Peyer's patch (tissue), 4 donors: ENCODE measurements around the gene GOLGA1. TPM values are rescaled to one million over a fixed set of nuclear protein-coding genes. Genes with fewer than 3 reads are reported as not detected.

Experiments
- DNase-seq, 3 donors: peaks; one replicate each; pipeline ENCODE4 v3.0.0-alpha.2; 2017 to 2019
- H3K27ac ChIP-seq, 4 donors: fragments of 200-600 bp; sonication (generic); one replicate each; pipeline ENCODE4 v1.5.1; 2016 to 2019
- H3K27me3 ChIP-seq, 2 donors: fragments of 200-600 bp; sonication (generic); one replicate each; pipeline ENCODE4 v1.5.1; 2019
- H3K36me3 ChIP-seq, 3 donors: fragments of 200-600 bp; sonication (generic); one replicate each; pipeline ENCODE4 v1.5.1; 2016 to 2019
- H3K4me1 ChIP-seq, 4 donors: fragments of 200-600 bp; sonication (generic); one replicate each; pipeline ENCODE4 v1.5.1; 2016 to 2019
- H3K4me3 ChIP-seq, 4 donors: fragments of 200-600 bp; sonication (generic); 1 replicate in 3 of 4; 2 replicates in 1 of 4; pipeline ENCODE4 v1.5.1; 2016 to 2019; ENCODE audit warnings: mild to moderate bottlenecking in 1 of 4
- H3K9me3 ChIP-seq, 4 donors: fragments of 200-600 bp; sonication (generic); one replicate each; pipeline ENCODE4 v1.5.1; 2016 to 2019; ENCODE audit warnings: mild to moderate bottlenecking in 1 of 4
- CTCF ChIP-seq, 6 experiments: fragments of 450-650 bp in 4 of 6; fragments of 200-600 bp in 2 of 6; sonication (generic) in 1 of 6; IDR thresholded peaks; one replicate each; pipeline ENCODE4 v1.5.1; 2017 to 2019; ENCODE audit warnings: antibody characterized with exemption in 6 of 6, mild to moderate bottlenecking in 3 of 6, moderate library complexity in 1 of 6
- POLR2A ChIP-seq, 2 donors: fragments of 450-650 bp; IDR thresholded peaks; one replicate each; pipeline ENCODE4 v1.5.1; 2017; ENCODE audit warnings: antibody characterized with exemption in 2 of 2, mild to moderate bottlenecking in 2 of 2, moderate library complexity in 2 of 2
- total RNA-seq, 4 donors: library from RNA; depleted of rRNA; stranded (reverse); fragments of >200 nt; gene quantifications; one replicate each; pipeline ENCODE4 v1.1.0, GENCODE V29; 2016

GOLGA1 gene
- total RNA-seq, 4 donors from 2014 or later: 27.0 to 52.8 (median 37.3) TPM

- peaks cover 0 to 35% (median 0%) of the 10 kb centered on the region in 3 donors for H3K36me3 ChIP-seq
- H3K4me3 ChIP-seq: no peak overlapping the region
- H3K4me1 ChIP-seq: peaks cover 6 to 33% (median 11%) of the 10 kb centered on the region in 4 donors
- H3K27ac ChIP-seq: no peak overlapping the region
- DNase-seq: no peak
- TF ChIP-seq POLR2A (IDR thresholded peaks at IDR 0.05) (no peak), CTCF (IDR thresholded peaks at IDR 0.05) (no peak)
- H3K9me3 ChIP-seq: no peaks in the 10 kb centered on the region
- H3K27me3 ChIP-seq: no peaks in the 10 kb centered on the region
Measured at GRCh38 chr9:124857533-124858162, 83.2 kb downstream of the GOLGA1 start.

- H3K4me3 ChIP-seq: no peak overlapping the region
- H3K4me1 ChIP-seq: peaks cover 6 to 36% (median 11%) of the 10 kb centered on the region in 4 donors
- no peaks in the 10 kb centered on the region for H3K9me3 ChIP-seq
- H3K27ac ChIP-seq: no peak overlapping the region
- DNase-seq: no peak
- TF ChIP-seq POLR2A (IDR thresholded peaks at IDR 0.05) (no peak), CTCF (IDR thresholded peaks at IDR 0.05) (peak in 3 of 6 experiments; percentile 9 to 19 (median 12))
- peaks cover 0 to 35% (median 0%) of the 10 kb centered on the region in 3 donors for H3K36me3 ChIP-seq
- no peaks in the 10 kb centered on the region for H3K27me3 ChIP-seq
Measured at GRCh38 chr9:124855944-124856765, 84.7 kb downstream of the GOLGA1 start.

DNA sequence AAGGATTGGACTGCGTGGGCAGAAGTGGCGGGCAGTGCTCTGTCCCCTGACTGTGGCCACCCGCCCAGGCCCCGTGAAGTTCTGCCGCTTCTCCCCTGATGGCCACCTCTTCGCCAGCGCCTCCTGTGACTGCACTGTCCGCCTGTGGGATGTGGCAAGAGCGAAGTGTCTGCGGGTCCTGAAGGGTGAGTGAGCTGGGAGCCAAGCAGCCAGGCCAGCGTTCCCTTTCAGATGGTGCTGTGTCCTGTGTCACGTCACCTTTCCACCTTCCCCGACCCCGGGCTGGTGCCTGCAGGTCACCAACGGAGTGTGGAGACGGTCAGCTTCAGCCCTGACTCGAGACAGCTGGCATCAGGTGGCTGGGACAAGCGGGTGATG is 85.3 kb downstream of the GOLGA1 start:
- no peak for DNase-seq
- no peak for TF ChIP-seq CTCF (IDR thresholded peaks at IDR 0.05)
- no peak for TF ChIP-seq POLR2A (IDR thresholded peaks at IDR 0.05)
- no peak overlapping the region for H3K27ac ChIP-seq
- H3K36me3 ChIP-seq: peaks cover 0 to 35% (median 0%) of the 10 kb centered on the region in 3 donors
- peaks cover 5 to 30% (median 6%) of the 10 kb centered on the region in 4 donors for H3K4me1 ChIP-seq
- H3K9me3 ChIP-seq: no peaks in the 10 kb centered on the region
- H3K4me3 ChIP-seq: no peak overlapping the region
- no peaks in the 10 kb centered on the region for H3K27me3 ChIP-seq

DNA sequence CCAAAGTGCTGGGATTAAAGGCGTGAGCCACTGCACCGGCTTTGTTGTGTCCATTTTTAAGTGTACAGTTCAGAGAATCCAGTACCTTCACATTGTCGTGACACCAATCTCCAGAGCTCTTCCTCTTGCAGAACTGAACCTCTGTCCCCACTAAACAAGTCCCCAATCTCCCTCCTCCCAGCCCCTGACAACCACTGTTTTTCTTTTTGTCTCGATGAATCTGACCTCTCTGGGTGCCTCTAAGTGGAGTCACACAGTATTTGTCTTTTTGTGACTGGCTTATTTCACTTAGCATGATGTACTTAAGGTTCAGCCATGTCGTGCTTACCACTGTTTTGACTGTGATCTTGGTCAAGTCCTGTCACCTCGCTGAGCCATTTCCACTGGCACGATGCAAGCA is 86.1 kb downstream of the GOLGA1 start:
- TF ChIP-seq CTCF (IDR thresholded peaks at IDR 0.05): no peak
- no peak for TF ChIP-seq POLR2A (IDR thresholded peaks at IDR 0.05)
- Histone ChIP-seq H3K36me3 (peaks cover 0 to 29% (median 0%) of the 10 kb centered on the region in 3 donors), H3K27ac (no peak overlapping the region), H3K4me3 (no peak overlapping the region), H3K9me3 (no peaks in the 10 kb centered on the region), H3K4me1 (peaks cover 0 to 22% (median 4%) of the 10 kb centered on the region in 4 donors), H3K27me3 (no peaks in the 10 kb centered on the region)
- DNase-seq: no peak

DNA sequence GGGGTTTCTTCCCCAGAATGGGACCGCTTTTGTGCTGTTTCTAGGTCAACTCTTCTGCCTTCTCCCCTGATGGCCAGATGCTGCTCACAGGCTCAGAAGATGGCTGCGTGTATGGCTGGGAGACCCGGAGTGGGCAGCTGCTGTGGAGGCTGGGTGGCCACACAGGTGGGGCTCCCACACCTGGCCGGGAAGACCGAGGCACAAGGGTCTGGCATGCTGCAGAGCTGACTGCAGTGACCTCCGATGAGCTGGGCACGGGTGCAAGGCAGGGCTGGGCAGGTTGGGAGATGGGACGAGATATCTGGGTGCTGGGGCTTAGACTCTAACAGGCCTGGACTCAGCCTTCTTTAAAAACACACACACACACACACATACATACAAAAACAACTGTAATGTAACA is 86.7 kb downstream of the GOLGA1 start:
- H3K36me3 ChIP-seq: peaks cover 0 to 22% (median 0%) of the 10 kb centered on the region in 3 donors
- TF ChIP-seq CTCF (IDR thresholded peaks at IDR 0.05) (no peak), POLR2A (IDR thresholded peaks at IDR 0.05) (no peak)
- no peak overlapping the region for H3K27ac ChIP-seq
- no peak overlapping the region for H3K4me3 ChIP-seq
- H3K9me3 ChIP-seq: no peaks in the 10 kb centered on the region
- no peak for DNase-seq
- no peaks in the 10 kb centered on the region for H3K27me3 ChIP-seq
- H3K4me1 ChIP-seq: peaks cover 0 to 16% (median 4%) of the 10 kb centered on the region in 4 donors
